Activated CD4-positive, alpha-beta T cell treated with anti-CD3 and anti-CD28 coated beads, Interleukin-2, Interleukin-6, amounts not matched to agents 100 ng/mL and 50 ng/mL, durations not matched to agents 16 hours and 8 hours (primary cell): ENCODE results near the gene KRTAP9-4.
"Not testable (repeated sequence)": the region's sequence is repeated elsewhere in the genome, so short reads cannot be mapped to it uniquely, and the experiment has no call there.

ENCODE experiments used
- DNase-seq: peaks from one replicate; pipeline ENCODE4 v3.0.0-alpha.2; 2020

Gene KRTAP9-4

DNA sequence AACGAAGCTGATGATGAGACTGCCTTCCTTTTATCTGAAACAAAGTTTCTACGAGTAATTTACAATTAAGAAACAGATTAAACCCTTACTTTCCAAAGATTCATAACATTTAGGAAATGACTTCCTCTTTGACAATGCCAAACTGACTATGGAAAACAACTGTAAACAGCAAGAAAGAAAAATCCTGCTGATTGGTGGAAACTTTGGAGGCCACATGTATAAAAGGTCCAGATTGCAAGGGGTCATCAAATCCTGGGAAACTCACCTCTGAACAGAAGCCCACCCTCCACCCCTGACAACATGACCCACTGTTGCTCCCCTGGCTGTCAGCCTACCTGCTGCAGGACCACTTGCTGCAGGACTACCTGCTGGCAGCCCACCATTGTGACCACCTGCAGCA, 15.6 kb downstream of the KRTAP9-4 start, which contains the start of gene KRTAP9-6:
Gene KRTAP9-6 (plus strand): TSS at position 301 of the 400 bp plus-strand sequence. CDS start 0 bp downstream, at position 301.
- DNase-seq: no peak

DNA sequence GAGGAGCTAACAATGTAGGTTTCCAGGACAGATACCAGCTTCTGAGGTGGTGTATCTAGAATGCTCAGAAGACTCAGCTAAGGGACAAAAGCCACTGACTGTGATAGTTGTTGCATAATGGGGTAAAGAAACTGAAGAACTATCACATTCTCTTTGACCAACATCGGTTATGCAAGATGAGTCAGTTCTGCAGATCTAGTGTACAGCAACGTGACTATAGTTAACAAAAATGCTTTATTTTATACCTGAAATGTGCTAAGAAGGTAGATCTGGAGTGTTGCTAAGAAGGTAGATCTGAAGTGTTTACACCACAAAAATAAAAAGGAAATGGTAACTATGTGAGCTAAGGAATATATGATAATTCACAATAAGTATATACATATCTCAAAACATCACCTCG, 18.2 kb downstream of the KRTAP9-4 start:
- no peak for DNase-seq

DNA sequence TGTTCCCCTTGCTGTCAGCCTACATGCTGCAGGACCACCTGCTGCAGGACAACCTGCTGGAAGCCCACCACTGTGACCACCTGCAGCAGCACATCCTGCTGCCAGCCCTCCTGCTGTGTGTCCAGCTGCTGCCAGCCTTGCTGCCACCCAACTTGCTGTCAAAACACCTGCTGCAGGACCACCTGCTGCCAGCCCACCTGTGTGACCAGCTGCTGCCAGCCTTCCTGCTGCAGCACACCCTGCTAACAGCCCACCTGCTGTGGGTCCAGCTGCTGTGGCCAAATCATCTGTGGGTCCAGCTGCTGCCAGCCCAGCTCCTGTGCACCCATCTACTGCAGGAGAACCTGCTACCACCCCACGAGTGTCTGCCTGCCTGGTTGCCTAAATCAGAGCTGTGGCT, 21.8 kb downstream of the KRTAP9-4 start:
- not testable (repeated sequence) for DNase-seq

DNA sequence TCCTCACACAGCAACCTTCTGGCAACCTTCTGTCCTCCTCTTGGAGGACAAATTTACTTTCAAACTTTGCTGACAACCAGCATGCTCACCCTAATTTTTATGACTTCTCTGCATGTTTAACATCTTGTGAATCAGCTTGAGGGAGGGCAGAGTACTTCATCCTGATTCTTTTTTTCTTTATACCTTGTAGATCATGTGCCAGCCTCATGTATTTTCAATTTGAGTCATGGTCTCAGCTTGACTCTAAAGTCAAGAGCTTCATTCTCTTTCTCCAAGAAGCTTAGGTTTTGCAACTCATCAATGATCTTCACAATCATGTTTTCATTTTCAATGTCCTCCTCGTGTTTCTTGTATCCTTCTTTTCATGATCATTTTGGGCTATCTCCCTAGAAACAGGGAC, 22.4 kb downstream of the KRTAP9-4 start:
- no peak for DNase-seq

DNA sequence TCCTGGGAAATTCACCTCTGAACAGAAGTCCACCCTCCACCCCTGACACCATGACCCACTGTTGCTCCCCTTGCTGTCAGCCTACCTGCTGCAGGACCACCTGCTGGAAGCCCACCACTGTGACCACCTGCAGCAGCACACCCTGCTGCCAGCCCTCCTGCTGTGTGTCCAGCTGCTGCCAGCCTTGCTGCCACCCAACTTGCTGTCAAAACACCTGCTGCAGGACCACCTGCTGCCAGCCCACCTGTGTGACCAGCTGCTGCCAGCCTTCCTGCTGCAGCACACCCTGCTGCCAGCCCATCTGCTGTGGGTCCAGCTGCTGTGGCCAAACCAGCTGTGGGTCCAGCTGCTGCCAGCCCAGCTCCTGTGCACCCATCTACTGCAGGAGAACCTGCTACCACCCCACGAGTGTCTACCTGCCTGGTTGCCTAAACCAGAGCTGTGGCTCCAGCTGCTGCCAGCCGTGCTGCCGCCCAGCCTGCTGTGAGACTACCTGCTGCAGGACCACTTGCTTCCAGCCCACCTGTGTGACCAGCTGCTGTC, 26.2 kb downstream of the KRTAP9-4 start, which contains the start of gene KRTAP9-7:
Gene KRTAP9-7 (plus strand): TSS at position 51 of the 543 bp plus-strand sequence. CDS start 0 bp downstream, at position 51.
- DNase-seq: not testable (repeated sequence)

DNA sequence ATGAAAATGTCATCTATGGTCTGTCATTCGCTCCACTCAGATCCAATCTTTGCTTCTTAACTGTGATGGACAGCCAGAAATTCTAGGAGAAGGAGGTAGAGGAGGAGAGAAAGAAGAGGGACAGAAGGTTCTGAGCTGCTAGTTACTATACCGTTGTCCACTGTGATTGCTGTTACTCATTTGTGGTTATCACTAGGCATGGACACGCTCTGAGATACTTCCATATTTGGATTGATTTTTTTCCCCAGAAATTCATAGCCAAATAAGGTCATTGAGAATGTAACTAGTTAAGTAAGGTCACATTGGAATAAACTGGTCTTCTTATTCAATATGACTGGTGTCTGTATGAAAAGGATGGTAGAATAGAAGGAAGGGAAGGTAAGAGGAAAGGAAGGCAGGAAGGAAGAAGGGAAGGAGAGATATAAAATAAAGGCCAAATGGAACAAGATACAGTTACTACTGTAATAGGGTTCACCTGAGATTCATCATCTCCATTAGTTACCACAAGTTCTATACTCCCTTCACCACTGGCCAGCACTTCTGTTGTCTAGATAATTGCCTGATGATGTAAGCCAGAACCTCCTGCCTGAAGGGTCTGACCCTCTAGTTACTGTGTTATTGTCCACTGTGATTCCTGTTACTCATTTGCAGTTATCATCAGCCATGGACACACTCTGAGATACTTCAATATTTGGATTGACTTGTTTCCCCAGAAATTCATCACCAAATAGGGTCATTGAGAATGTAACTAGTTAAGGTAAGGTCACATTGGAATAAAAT, 28.9 kb downstream of the KRTAP9-4 start:
- no peak for DNase-seq

DNA sequence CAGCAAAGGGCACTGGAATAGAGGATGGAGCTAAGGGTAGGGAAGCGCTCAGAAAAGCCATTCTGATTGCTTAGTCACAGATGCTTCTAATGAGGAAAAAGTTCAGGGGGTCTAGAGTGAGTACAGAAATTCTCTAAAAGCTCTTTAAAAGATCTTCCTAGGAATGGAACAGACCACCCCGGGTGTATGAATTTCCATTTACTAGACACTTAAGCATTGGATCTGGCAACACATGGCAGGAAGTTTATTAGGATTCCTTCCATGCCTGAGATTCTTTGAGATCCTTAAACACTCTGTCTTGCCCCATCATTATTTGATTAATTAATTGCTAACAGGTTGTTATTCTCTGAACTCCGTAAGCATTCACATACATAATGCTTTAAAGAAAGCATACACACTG, 34.6 kb downstream of the KRTAP9-4 start:
- no peak for DNase-seq

DNA sequence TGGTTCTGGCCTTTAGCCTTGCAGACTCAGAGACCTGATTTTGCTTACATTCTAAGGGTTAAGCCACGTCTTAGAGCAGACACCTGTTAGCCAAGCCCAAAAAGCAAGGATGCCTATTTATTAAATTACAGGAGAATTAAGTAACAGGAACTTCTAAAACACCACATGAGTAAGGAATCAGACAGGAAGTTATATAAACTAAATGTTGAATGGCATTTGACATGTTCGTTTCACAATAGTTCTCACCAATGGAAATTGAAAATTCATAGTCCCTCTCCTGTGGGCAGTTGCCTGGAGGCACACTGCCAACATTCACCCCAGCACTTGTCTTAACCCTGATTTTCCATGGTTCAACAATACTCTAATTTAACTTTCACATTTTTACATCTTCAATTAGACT, 35.1 kb downstream of the KRTAP9-4 start:
- DNase-seq: no peak

DNA sequence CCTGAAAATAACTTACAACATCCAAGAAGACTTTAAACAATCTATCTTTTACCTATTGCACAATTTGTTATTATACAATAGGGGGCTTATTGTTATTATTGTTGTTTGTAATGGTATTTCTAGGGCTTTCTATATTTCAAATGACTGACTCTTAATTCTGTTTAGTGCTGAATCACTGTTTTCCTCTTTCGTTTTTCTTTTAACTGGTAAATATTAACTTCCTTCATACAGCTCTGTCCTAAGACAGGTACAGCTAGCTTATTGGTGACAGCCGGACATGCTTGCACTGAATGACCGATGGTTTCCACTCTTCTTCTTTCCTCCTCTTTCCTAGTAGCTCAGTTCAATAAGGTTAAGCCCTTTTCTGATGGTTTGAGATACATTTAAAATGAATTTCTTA, 37.6 kb downstream of the KRTAP9-4 start:
- DNase-seq: no peak

DNA sequence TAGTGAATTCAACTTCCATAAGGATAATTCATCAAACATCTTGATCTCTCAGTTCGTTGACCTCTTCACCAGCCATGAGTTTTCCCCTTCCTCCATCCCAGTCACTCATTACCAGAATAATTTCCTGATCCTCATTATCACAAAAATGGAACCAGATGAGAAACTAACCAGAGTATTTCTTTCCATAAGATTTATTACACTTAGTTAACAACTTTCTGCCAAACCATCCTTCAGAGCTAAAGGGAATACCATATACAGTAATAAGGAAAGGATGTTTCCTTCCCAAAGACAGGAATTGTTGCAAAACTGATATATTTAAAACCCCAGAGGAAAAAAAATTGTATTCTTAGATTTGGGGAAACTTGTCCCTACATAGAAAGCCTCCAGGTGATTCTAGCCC, 44.5 kb downstream of the KRTAP9-4 start:
- no peak for DNase-seq

DNA sequence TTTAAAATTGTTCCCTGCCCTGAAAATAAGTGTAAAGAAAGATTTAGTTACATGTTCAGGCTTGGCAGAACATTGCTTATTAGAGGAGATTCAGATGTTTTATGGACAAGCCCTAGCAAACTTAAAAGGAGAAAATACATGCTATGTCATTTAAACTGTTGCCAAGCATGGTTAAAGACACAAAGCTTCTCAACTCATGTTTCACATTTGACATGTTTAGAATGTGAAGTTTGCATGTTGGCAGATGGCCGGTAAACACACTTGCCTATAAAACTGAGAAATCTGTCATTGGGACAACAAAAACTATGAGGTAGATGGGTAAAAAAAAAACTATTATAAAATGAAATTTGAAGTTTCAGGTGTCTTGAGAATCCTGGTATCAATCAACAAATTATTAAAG, 47.4 kb downstream of the KRTAP9-4 start:
- no peak for DNase-seq

DNA sequence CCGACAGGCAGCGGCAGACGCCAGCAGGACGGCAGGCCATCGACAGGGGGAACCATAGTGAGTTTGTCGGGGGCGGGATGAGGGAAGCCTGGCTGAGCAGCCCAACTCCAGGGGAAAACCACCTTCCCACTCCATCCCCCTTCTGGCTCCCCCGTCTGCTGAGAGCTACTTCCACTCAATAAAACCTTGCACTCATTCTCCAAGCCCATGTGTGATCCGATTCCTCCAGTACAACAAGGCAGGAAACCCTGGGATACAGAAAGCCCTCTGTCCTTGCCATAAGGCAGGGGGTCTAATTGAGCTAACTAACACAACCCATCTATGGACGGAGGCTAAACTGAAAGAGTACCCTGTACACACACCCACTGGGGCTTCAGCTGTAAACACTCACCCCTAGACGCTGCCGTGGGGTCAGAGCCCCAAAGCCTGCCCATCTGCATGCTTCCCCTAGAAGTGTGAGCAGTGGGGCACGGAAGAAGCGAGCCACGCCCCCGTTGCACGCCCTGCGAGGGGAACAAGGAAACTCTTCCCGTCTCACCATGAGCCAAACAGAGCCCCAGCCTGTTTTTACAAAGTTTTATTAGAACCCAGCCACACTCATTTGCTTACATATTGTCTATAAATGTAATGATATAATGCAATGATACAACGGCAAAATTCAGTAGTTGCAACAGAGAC, 49.1 kb downstream of the KRTAP9-4 start:
- DNase-seq: no peak
